Common myeloid progenitor, CD34-positive (primary cell): Measurements from ENCODE around the gene SLC29A3.

Experiments used
- CTCF ChIA-PET: fragments of 350-600 bp; sonication (Branson Sonifier 250); formaldehyde crosslinking; loops from one replicate; lab custom pipeline; 2021; ENCODE audit warnings: antibody characterized with exemption; lab: Charles Lee
- POLR2A ChIA-PET: fragments of 350-600 bp; sonication (Branson Sonifier 250); formaldehyde crosslinking; loops from one replicate; lab custom pipeline; 2021; ENCODE audit warnings: antibody characterized with exemption; lab: Charles Lee
- DNase-seq, 3 donors: peaks; one replicate each; pipeline versions ENCODE4 v3.0.0 to v3.0.0-alpha.2; 2013
- H3K27ac ChIP-seq, 2 experiments: 1 replicate in 1 of 2; 2 replicates in 1 of 2; pipeline ENCODE4 v1.7.0; 2013; ENCODE audit warnings: inconsistent platforms in 2 of 2, low read length in 2 of 2, mild to moderate bottlenecking in 2 of 2, low read depth in 1 of 2, moderate library complexity in 1 of 2; ENCODE audit not compliant: severe bottlenecking in 2 of 2, insufficient read depth in 1 of 2, poor library complexity in 1 of 2
- H3K27me3 ChIP-seq, 5 experiments: replicated peaks in 2 of 5; 1 replicate in 3 of 5; 2 replicates in 2 of 5; pipeline versions ENCODE4 v1.6.1 to v1.7.0; 2013; ENCODE audit warnings: low read length in 4 of 5, mild to moderate bottlenecking in 2 of 5, moderate library complexity in 2 of 5, inconsistent platforms in 1 of 5; ENCODE audit not compliant: insufficient read depth in 5 of 5, control insufficient read depth in 4 of 5
- H3K36me3 ChIP-seq, 4 experiments: 1 replicate in 2 of 4; 2 replicates in 2 of 4; pipeline versions ENCODE4 v1.6.1 to v1.7.0; 2013; ENCODE audit warnings: low read length in 3 of 4, control low read depth in 1 of 4, mild to moderate bottlenecking in 1 of 4; ENCODE audit not compliant: control insufficient read depth in 4 of 4, insufficient read depth in 4 of 4
- H3K4me1 ChIP-seq, 4 experiments: 1 replicate in 3 of 4; 2 replicates in 1 of 4; pipeline versions ENCODE4 v1.6.1 to v1.7.1; 2013; ENCODE audit warnings: low read length in 3 of 4, mild to moderate bottlenecking in 3 of 4, control low read depth in 1 of 4, inconsistent platforms in 1 of 4, moderate library complexity in 1 of 4; ENCODE audit not compliant: control insufficient read depth in 4 of 4, insufficient read depth in 4 of 4; ENCODE audit errors: control extremely low read depth in 1 of 4
- H3K4me3 ChIP-seq, 7 experiments: 1 replicate in 4 of 7; 2 replicates in 3 of 7; pipeline versions ENCODE4 v1.5.1 to v1.7.0; 2013; ENCODE audit warnings: mild to moderate bottlenecking in 7 of 7, low read length in 6 of 7, moderate library complexity in 6 of 7, inconsistent platforms in 2 of 7, low read depth in 2 of 7, control low read depth in 1 of 7; ENCODE audit not compliant: insufficient read depth in 4 of 7, control insufficient read depth in 1 of 7; ENCODE audit errors: extremely low read depth in 1 of 7
- H3K9me3 ChIP-seq, 5 experiments: 1 replicate in 4 of 5; 2 replicates in 1 of 5; pipeline versions ENCODE4 v1.6.1 to v1.7.1; 2013; ENCODE audit warnings: low read length in 4 of 5, mild to moderate bottlenecking in 2 of 5, inconsistent platforms in 1 of 5, low read depth in 1 of 5, moderate library complexity in 1 of 5; ENCODE audit not compliant: control insufficient read depth in 4 of 5, insufficient read depth in 2 of 5; ENCODE audit errors: control extremely low read depth in 1 of 5
- WGBS: methylation state at CpG from one replicate; pipeline ENCODE4 v1.1.5; 2013; ENCODE audit not compliant: insufficient coverage; 5-methylcytosine and 5-hydroxymethylcytosine counted together

The SLC29A3 gene

GRCh38 chr10:71319800-71320392, 837 bp downstream of the SLC29A3 start:
- H3K27me3 ChIP-seq: no peaks in the 10 kb centered on the region
- peaks cover 5 to 24% (median 17%) of the 10 kb centered on the region in 4 experiments for H3K36me3 ChIP-seq
- H3K27ac ChIP-seq: peak overlapping the region in 1 of 2 experiments; percentile 50
- peak overlapping the region; percentile 58 to 88 (median 81) for H3K4me3 ChIP-seq
- ChIA-PET CTCF (interaction anchor here (0.6 to 8.2 kb wide), 25 partner anchors 9 to 452 kb away, joined by 3 to 68 read pairs (median 4); no protein-coding TSS in a partner anchor), POLR2A (interaction anchor here (0.6 kb wide), 1 partner anchor 17 kb away, joined by 3 read pairs; no protein-coding TSS in a partner anchor)
- WGBS: 17% methylated on average over 3 of the region's 8 CpGs
- no peak for DNase-seq
- no peaks in the 10 kb centered on the region for H3K9me3 ChIP-seq
- peaks cover 3 to 38% (median 33%) of the 10 kb centered on the region in 4 experiments for H3K4me1 ChIP-seq

GRCh38 chr10:71320592-71320991, 1.5 kb downstream of the SLC29A3 start:
- CTCF ChIA-PET: interaction anchor here (0.9 to 8.2 kb wide), 18 partner anchors 8 to 388 kb away, joined by 3 to 68 read pairs (median 6); no protein-coding TSS in a partner anchor
- 100% methylated on average over 5 of the region's 5 CpGs for WGBS

GRCh38 chr10:71321386-71321785, 2.3 kb downstream of the SLC29A3 start:
- DNase-seq: no peak

More at GRCh38 chr10:71320592-71320991, 1.5 kb downstream of the SLC29A3 start:
- Histone ChIP-seq H3K36me3 (peaks cover 7 to 31% (median 21%) of the 10 kb centered on the region in 4 experiments), H3K4me1 (peaks cover 2 to 34% (median 31%) of the 10 kb centered on the region in 4 experiments), H3K9me3 (no peaks in the 10 kb centered on the region), H3K4me3 (no peak overlapping the region), H3K27me3 (no peaks in the 10 kb centered on the region), H3K27ac (no peak overlapping the region)
- no peak for DNase-seq
- POLR2A ChIA-PET: no interaction called here

GRCh38 chr10:71323407-71323806, 4.3 kb downstream of the SLC29A3 start:
- CTCF ChIA-PET: interaction anchor here (1.0 to 1.6 kb wide), 8 partner anchors 8 to 475 kb away, joined by 3 to 4 read pairs (median 3); no protein-coding TSS in a partner anchor
- no peak overlapping the region for H3K27ac ChIP-seq
- peaks cover 11 to 56% (median 35%) of the 10 kb centered on the region in 4 experiments for H3K36me3 ChIP-seq
- H3K4me1 ChIP-seq: peaks cover 0 to 16% (median 14%) of the 10 kb centered on the region in 4 experiments
- POLR2A ChIA-PET: no interaction called here
- H3K27me3 ChIP-seq: no peaks in the 10 kb centered on the region
- DNase-seq: peak; percentile 21 to 54 (median 33)
- H3K4me3 ChIP-seq: no peak overlapping the region
- no peaks in the 10 kb centered on the region for H3K9me3 ChIP-seq
- WGBS: 100% methylated on average over 3 of the region's 4 CpGs

More at GRCh38 chr10:71321386-71321785, 2.3 kb downstream of the SLC29A3 start:
- 100% methylated on average over 1 of the region's 1 CpG for WGBS
- Histone ChIP-seq H3K9me3 (no peaks in the 10 kb centered on the region), H3K4me1 (peaks cover 0 to 26% (median 23%) of the 10 kb centered on the region in 4 experiments), H3K27me3 (no peaks in the 10 kb centered on the region), H3K4me3 (no peak overlapping the region), H3K36me3 (peaks cover 7 to 37% (median 23%) of the 10 kb centered on the region in 4 experiments), H3K27ac (no peak overlapping the region)
- ChIA-PET POLR2A (no interaction called here), CTCF (interaction anchor here (0.7 to 8.2 kb wide), 4 partner anchors 8 to 77 kb away, joined by 3 to 68 read pairs (median 3); no protein-coding TSS in a partner anchor)

- ChIA-PET CTCF (interaction anchor here (1.2 to 8.2 kb wide), 3 partner anchors 8 to 474 kb away, joined by 3 to 68 read pairs (median 3); partner anchors contain the start of gene SLC29A3), POLR2A (no interaction called here)
- H3K27ac ChIP-seq: no peak overlapping the region
- no peaks in the 10 kb centered on the region for H3K9me3 ChIP-seq
- H3K4me1 ChIP-seq: peaks cover 0 to 8% (median 7%) of the 10 kb centered on the region in 4 experiments
- DNase-seq: no peak
- H3K4me3 ChIP-seq: no peak overlapping the region
- H3K27me3 ChIP-seq: no peaks in the 10 kb centered on the region
- WGBS: 94% methylated on average over 9 of the region's 9 CpGs
- peaks cover 11 to 68% (median 41%) of the 10 kb centered on the region in 4 experiments for H3K36me3 ChIP-seq
These were observed 5.7 kb downstream of the SLC29A3 start for GRCh38 chr10:71324743-71325142.

- Histone ChIP-seq H3K27ac (no peak overlapping the region), H3K36me3 (peaks cover 11 to 72% (median 42%) of the 10 kb centered on the region in 4 experiments), H3K4me1 (peaks cover 0 to 3% (median 2%) of the 10 kb centered on the region in 4 experiments), H3K9me3 (no peaks in the 10 kb centered on the region), H3K27me3 (no peaks in the 10 kb centered on the region), H3K4me3 (no peak overlapping the region)
- no peak for DNase-seq
- 98% methylated on average over 6 of the region's 6 CpGs for WGBS
- POLR2A ChIA-PET: no interaction called here
- CTCF ChIA-PET: interaction anchor here (1.9 to 8.2 kb wide), 2 partner anchors 8 to 15 kb away, joined by 9 to 68 read pairs; partner anchors contain the start of gene SLC29A3
These were observed 6.2 kb downstream of the SLC29A3 start for GRCh38 chr10:71325267-71325666.
